SK-N-MC (cell line): Measurements from ENCODE around the gene KIAA1217.

ENCODE experiments used
- DNase-seq: peaks from one replicate; pipeline ENCODE4 v3.0.0-alpha.2; 2011; ENCODE audit warnings: low read depth, low spot score
- H3K27ac ChIP-seq: fragments of 200-600 bp; sonication (generic); 2 replicates; pipeline ENCODE4 v1.5.1; 2016; ENCODE audit warnings: mixed run types
- H3K36me3 ChIP-seq: fragments of 200-600 bp; sonication (generic); 2 replicates; pipeline ENCODE4 v1.6.1; 2017; ENCODE audit warnings: antibody characterized with exemption, low read length, mixed read lengths; ENCODE audit not compliant: insufficient read depth
- H3K4me3 ChIP-seq: fragments of 200-600 bp; sonication (generic); 2 replicates; pipeline ENCODE4 v1.5.1; 2016
- H3K9ac ChIP-seq: fragments of 200-600 bp; sonication (generic); 2 replicates; pipeline ENCODE4 v1.8.0; 2017; ENCODE audit warnings: mixed run types, mixed read lengths; ENCODE audit not compliant: insufficient read length
- H3K9me3 ChIP-seq: fragments of 200-600 bp; sonication (generic); 2 replicates; pipeline ENCODE4 v1.6.1; 2017; ENCODE audit warnings: low read depth, mild to moderate bottlenecking, antibody characterized with exemption, low read length, moderate library complexity, mixed read lengths
- EZH2 ChIP-seq: fragments of 200-600 bp; sonication (generic); IDR thresholded peaks from one replicate; pipeline ENCODE4 v1.6.1; 2017; ENCODE audit warnings: antibody characterized with exemption
- FOXP2 ChIP-seq: optimal IDR thresholded peaks from 2 replicates; pipeline ENCODE3; 2011; ENCODE audit warnings: mild to moderate bottlenecking, moderate library complexity; ENCODE audit not compliant: insufficient read depth; ENCODE audit errors: extremely low read length, control extremely low read depth
- POLR2AphosphoS5 ChIP-seq: IDR thresholded peaks from 2 replicates; pipeline ENCODE4 v1.6.1; 2012; ENCODE audit warnings: mild to moderate bottlenecking, low read depth, low read length, borderline replicate concordance

KIAA1217 gene

DNA sequence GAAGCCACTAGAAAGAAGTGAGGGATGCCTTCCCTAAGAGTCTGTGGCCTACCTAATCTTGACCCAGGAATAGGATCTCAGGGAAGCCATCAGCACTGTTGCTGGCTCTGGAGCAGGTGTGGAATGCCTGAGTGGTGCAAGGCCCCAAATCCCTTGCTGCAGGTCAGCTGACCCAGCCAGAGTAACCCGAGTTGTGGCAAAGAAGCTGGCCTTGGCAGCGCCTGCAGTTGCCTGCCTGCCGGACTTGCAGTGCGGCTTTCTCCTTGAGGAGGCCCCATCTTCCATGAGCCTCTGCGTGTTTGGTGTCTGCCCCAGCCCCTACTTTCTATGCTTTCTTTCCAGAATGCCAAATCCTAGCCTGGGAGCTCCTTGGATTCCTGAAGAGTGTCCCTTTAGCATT is 5.8 kb downstream of the KIAA1217 start:
- H3K4me3 ChIP-seq = no peak overlapping the region
- H3K27ac ChIP-seq = no peak overlapping the region
- H3K36me3 ChIP-seq = peaks cover 4% of the 10 kb centered on the region; the same call in 1 of the 2 replicates
- H3K9ac ChIP-seq = no peak overlapping the region
- TF ChIP-seq POLR2AphosphoS5 (no peak), EZH2 (no peak)
- no peaks in the 10 kb centered on the region for H3K9me3 ChIP-seq
- no peak for DNase-seq

DNA sequence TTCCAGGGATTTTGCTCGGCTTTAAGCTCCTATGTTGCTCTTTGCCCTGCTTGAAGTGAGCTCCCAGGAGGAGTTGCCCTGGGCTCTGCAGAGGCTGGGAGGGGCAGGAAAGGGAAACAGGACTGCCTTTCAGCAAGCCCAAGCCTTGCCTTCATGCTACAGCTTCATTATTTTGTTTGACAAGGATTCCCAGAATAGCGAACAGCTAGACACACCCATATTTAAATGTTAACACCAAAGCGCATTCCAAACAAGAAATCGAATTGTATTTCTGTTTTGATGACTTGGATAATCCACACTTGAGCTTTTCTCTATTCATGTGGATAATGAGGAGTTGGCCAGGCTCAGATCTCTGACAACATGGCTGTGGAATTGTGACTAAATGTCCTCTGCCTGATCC is 6.3 kb downstream of the KIAA1217 start:
- Histone ChIP-seq H3K27ac (no peak overlapping the region), H3K36me3 (peaks cover 7% of the 10 kb centered on the region; the same call in 1 of the 2 replicates), H3K9ac (no peak overlapping the region), H3K9me3 (no peaks in the 10 kb centered on the region), H3K4me3 (no peak overlapping the region)
- no peak for DNase-seq
- TF ChIP-seq FOXP2 = no peak
- no peak for TF ChIP-seq POLR2AphosphoS5
- no peak for TF ChIP-seq EZH2

DNA sequence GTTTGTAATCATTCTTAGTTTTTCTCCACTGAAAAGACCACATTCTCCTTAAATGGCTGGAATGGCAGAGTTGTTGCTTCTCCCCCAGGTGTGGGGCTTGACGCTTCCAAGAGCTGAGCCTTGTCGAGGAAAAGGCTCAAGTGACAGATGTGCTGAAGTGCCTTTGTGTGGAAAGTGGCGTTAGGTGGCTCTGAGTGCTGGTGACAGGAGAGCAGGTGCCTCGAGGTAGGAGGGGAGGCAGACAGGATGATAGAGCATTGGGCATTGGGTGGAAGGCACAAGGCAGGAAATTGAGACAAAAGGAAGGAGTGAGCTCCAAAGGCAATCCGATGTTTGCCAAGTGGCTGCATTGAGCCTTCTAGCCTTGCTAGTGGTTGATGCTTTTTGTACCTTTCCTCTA is 6.7 kb downstream of the KIAA1217 start:
- Histone ChIP-seq H3K9ac (no peak overlapping the region), H3K4me3 (no peak overlapping the region), H3K9me3 (no peaks in the 10 kb centered on the region), H3K27ac (no peak overlapping the region), H3K36me3 (peaks cover 7% of the 10 kb centered on the region; the same call in 1 of the 2 replicates)
- no peak for TF ChIP-seq POLR2AphosphoS5
- no peak for TF ChIP-seq FOXP2
- no peak for TF ChIP-seq EZH2
- no peak for DNase-seq

DNA sequence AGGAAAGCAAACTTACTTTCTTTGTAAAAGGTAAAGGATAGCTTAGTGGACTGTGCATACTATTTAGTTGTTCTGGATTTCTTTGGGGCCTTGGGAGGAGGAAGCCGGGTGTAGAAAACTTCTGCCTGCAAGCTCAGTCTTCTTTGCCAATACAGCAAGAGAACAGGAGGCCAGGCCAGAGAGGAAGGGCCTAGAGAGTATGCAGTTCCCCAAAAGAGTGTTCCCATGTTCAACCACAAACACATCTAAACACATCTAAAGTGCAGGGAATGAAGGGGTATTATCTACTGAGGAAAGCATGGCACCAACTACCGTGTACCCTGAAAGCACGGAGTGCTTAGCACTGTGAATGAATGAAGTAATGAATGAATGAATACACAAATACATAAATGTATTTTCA is 11.0 kb downstream of the KIAA1217 start:
- DNase-seq = no peak
- peaks cover 7% of the 10 kb centered on the region; the same call in 1 of the 2 replicates for H3K36me3 ChIP-seq
- TF ChIP-seq EZH2 (no peak), FOXP2 (no peak), POLR2AphosphoS5 (no peak)
- no peaks in the 10 kb centered on the region for H3K9me3 ChIP-seq
- no peak overlapping the region for H3K9ac ChIP-seq
- no peak overlapping the region for H3K4me3 ChIP-seq
- no peak overlapping the region for H3K27ac ChIP-seq

DNA sequence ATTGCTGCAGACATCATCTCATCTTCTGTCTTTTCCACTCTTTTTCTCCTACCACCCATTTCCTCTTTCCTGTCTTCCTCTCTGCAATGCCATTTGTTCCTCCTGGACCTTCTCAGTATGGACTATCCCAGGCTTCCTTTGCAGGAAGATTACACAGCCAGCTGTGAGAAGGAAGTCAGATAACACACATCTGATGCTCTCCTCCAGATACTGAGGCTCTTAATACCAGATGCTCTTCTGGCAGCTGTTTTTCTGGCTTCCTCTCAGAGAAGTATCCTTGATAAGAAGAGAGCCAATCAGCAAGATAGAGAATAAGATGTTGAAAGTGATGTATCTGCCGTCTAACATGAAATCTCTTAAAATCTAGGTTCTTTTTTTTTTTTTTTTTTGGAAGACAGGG is 14.4 kb downstream of the KIAA1217 start:
- no peak for TF ChIP-seq POLR2AphosphoS5
- TF ChIP-seq FOXP2 = no peak
- no peak for TF ChIP-seq EZH2
- no peak for DNase-seq
- no peak overlapping the region for H3K4me3 ChIP-seq
- H3K9me3 ChIP-seq = no peaks in the 10 kb centered on the region
- H3K27ac ChIP-seq = no peak overlapping the region
- no peak overlapping the region for H3K9ac ChIP-seq
- H3K36me3 ChIP-seq = peaks cover 7% of the 10 kb centered on the region; the same call in 1 of the 2 replicates

DNA sequence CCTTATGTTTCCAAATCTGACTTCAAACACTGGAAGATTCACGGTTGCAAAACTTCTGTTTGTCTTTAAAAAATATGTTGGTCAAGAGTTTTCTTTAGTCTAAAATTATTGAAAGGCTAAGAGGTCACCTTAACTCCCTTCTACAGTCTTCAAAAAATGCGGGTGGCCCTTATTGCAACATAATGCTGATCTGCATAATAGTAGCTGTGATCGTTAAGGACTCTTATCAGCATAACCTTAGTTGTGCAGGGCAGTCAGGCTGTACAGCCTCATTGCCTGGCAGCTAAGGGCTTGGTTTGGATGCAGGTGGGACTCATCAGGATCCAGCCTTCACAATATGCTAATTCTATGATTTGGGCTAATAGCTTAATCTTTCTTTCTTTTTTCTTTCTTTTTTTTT is 15.0 kb downstream of the KIAA1217 start:
- DNase-seq = no peak
- TF ChIP-seq POLR2AphosphoS5 = no peak
- no peaks in the 10 kb centered on the region for H3K9me3 ChIP-seq
- H3K9ac ChIP-seq = no peak overlapping the region
- peaks cover 7% of the 10 kb centered on the region; the same call in 1 of the 2 replicates for H3K36me3 ChIP-seq
- H3K27ac ChIP-seq = no peak overlapping the region
- no peak overlapping the region for H3K4me3 ChIP-seq

DNA sequence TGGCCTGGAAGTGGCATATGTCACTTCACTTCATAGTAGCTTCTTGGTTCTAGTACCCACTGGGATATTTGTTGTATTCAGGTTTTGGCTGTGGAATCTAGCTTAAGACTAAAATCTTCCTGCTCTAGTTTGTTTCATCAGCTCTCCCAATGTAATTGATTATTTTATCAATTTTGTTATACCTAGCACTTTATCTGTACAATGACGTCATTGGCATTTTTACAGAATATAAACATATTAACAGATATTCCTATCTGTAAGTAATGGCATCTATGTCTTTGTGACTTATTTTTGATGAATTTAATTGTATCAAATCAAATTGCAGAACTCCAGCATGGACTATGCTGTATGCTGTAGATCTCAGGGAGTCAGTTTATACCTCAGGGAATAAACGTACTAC is 19.7 kb downstream of the KIAA1217 start:
- no peak overlapping the region for H3K27ac ChIP-seq
- H3K9me3 ChIP-seq = no peaks in the 10 kb centered on the region
- no peak overlapping the region for H3K4me3 ChIP-seq
- TF ChIP-seq FOXP2 = no peak
- TF ChIP-seq EZH2 = no peak
- no peak for TF ChIP-seq POLR2AphosphoS5
- no peaks in the 10 kb centered on the region for H3K36me3 ChIP-seq
- no peak for DNase-seq
- H3K9ac ChIP-seq = no peak overlapping the region

DNA sequence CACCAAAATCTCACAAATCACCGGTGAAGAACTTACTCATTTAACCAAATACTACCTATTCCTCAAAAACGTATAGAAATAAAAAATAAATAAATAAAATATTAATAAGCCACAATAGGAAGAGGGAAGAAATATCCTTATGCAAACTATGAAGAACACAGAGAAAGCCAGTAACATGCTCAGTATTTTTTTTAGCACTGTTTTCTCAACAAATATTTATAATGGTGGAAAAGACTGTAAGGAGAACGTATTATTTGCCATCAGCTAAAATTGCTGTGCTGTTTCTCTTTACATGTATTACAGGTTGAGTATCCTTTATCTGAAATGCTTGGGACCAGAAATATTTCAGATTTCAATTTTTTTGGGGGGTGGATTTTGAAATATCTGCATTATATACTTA is 21.0 kb downstream of the KIAA1217 start:
- Histone ChIP-seq H3K9me3 (no peaks in the 10 kb centered on the region), H3K27ac (no peak overlapping the region), H3K4me3 (no peak overlapping the region), H3K36me3 (no peaks in the 10 kb centered on the region), H3K9ac (no peak overlapping the region)
- DNase-seq = no peak
- TF ChIP-seq FOXP2 = no peak
- no peak for TF ChIP-seq EZH2
- no peak for TF ChIP-seq POLR2AphosphoS5

DNA sequence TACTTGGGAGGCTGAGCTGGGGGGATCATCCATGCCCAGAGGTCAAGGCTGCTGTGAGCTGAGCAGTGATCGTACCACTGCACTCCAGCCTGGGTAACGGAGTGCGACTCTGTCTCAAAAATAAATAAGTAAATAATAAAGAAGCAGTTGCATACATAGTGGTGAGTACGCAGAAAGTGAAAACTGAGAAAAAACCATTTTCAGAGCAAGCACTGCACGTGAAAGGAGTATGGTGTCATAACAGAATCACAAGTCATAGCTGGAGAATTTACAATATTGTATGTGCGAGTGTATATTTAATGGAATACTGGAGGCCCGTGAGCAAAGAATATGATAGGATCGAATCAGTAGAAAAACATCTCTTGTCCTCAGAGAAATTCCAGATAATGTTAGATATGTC is 22.3 kb downstream of the KIAA1217 start:
- DNase-seq = no peak
- TF ChIP-seq EZH2 = no peak
- TF ChIP-seq POLR2AphosphoS5 = no peak
- no peak for TF ChIP-seq FOXP2

DNA sequence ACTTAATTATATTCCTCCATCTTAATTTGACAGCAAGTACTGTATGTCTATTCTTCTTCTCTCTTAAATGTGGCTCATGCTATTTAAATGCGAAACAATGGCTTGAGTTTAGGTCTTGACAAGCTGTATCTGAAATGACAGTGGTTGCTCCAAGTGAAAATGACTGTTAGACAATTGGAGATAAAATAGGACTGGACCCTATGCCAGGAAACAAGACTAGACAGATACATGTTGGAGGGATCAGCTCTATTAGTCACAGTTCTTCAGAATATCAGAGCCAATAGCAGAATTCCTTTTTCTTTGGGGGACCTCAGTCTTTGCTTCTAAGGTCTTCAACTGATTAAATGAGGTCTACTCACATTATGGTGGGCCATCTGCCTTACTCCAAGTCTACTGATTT is 25.8 kb downstream of the KIAA1217 start:
- Histone ChIP-seq H3K27ac (no peak overlapping the region), H3K9me3 (no peaks in the 10 kb centered on the region), H3K36me3 (no peaks in the 10 kb centered on the region), H3K9ac (no peak overlapping the region), H3K4me3 (no peak overlapping the region)
- DNase-seq = no peak
- TF ChIP-seq EZH2 (no peak), FOXP2 (no peak), POLR2AphosphoS5 (no peak)

More for the DNA sequence above, 22.3 kb downstream of the KIAA1217 start:
- Histone ChIP-seq H3K36me3 (no peaks in the 10 kb centered on the region), H3K27ac (no peak overlapping the region), H3K9ac (no peak overlapping the region), H3K9me3 (no peaks in the 10 kb centered on the region), H3K4me3 (no peak overlapping the region)
